K562 (cell line): ENCODE results near the gene ARL10. TPM values are rescaled to one million over a fixed set of nuclear protein-coding genes. Genes with fewer than 3 reads are reported as not detected.

Experiments
- ARID4B ChIP-seq: sonication (generic); formaldehyde crosslinking; IDR thresholded peaks from 2 replicates; pipeline ENCODE4 v1.8.0; 2022; ENCODE audit warnings: mild to moderate bottlenecking, missing genetic modification reagents
- ELF2 ChIP-seq: fragments of 250-450 bp; sonication (Bioruptor Pico); IDR thresholded peaks from 2 replicates; pipeline ENCODE4 v1.5.0; 2021; ENCODE audit warnings: mild to moderate bottlenecking
- PKNOX1 ChIP-seq: fragments of 450-650 bp; IDR thresholded peaks from 2 replicates; pipeline ENCODE4 v1.6.1; 2016
- RBM39 ChIP-seq: fragments of 200-400 bp; formaldehyde crosslinking; optimal IDR thresholded peaks from 2 replicates; pipeline ENCODE3; 2018; ENCODE audit warnings: low read depth, low read length
- SMAD2 ChIP-seq: fragments of 150-350 bp; IDR thresholded peaks from 2 replicates; pipeline ENCODE4 v1.6.1; 2014; ENCODE audit warnings: low read depth, mild to moderate bottlenecking, low read length
- STAT5B ChIP-seq: fragments of 250-450 bp; sonication (Bioruptor Pico); IDR thresholded peaks from 2 replicates; pipeline ENCODE4 v1.8.0; 2021; ENCODE audit warnings: mild to moderate bottlenecking, inconsistent platforms
- TCF15 ChIP-seq: fragments of 250-450 bp; sonication (Bioruptor Pico); IDR thresholded peaks from 2 replicates; pipeline ENCODE4 v1.8.0; 2022; ENCODE audit warnings: moderate library complexity, mild to moderate bottlenecking, inconsistent platforms
- TFE3 ChIP-seq: fragments of 450-650 bp; formaldehyde crosslinking; IDR thresholded peaks from 2 replicates; pipeline ENCODE4 v1.4.0; 2020; ENCODE audit warnings: mild to moderate bottlenecking, mixed read lengths
- THRA ChIP-seq: fragments of 450-650 bp; IDR thresholded peaks from 2 replicates; pipeline ENCODE4 v1.6.1; 2017; ENCODE audit warnings: mild to moderate bottlenecking, moderate library complexity
- ZNF263 ChIP-seq: sonication (generic); formaldehyde crosslinking; IDR thresholded peaks from 2 replicates; pipeline ENCODE4 v1.8.0; 2022; ENCODE audit warnings: mild to moderate bottlenecking, missing genetic modification reagents, borderline replicate concordance
- ZNF518B ChIP-seq: fragments of 250-450 bp; sonication (Bioruptor Pico); IDR thresholded peaks from 2 replicates; pipeline ENCODE4 v1.5.0; 2021; ENCODE audit warnings: mild to moderate bottlenecking, moderate library complexity
- polyA plus RNA-seq, 8 experiments: library from polyadenylated mRNA; depleted of rRNA in 4 of 8; stranded (reverse) in 5 of 8; unstranded in 3 of 8; fragments of >200 nt; fragmentation: Nextera tagmentation in 2 of 8; fragmentation: Illumina TruSeq in 1 of 8; extraction: Ambion mirVana in 2 of 8; extraction: Trizol in 1 of 8; gene quantifications; 2 replicates each; pipeline versions ENCODE4 v1.2.1 to v1.2.3, GENCODE V29; 2011 to 2014; ENCODE audit warnings: inconsistent platforms in 1 of 8, missing spikeins in 1 of 8
- total RNA-seq, 7 experiments: library from RNA; depleted of rRNA in 6 of 7; stranded (reverse); fragments of >200 nt in 6 of 7; fragmentation: Illumina TruSeq in 2 of 7; extraction: Trizol in 2 of 7; gene quantifications; 2 replicates each; pipeline versions ENCODE4 v1.2.1 to v1.2.3, GENCODE V29; 2011 to 2021; ENCODE audit warnings: low replicate concordance in 1 of 7
- TF ChIP-seq, protein P1 (sequence below): sonication (generic); formaldehyde crosslinking; IDR thresholded peaks from 2 replicates; pipeline ENCODE4 v1.8.0; 2023; ENCODE audit warnings: mild to moderate bottlenecking, missing genetic modification reagents

The ARL10 gene
- total and polyA plus RNA-seq, 9 of the 15 experiments (the other 6 are each of a cell fraction or from before 2014, with no cell fraction given): under 0.01 to 0.40 (median 0.34) TPM; not detected in 3

- TF ChIP-seq ZNF263 (CRISPR knock-in tag): no peak
- TF ChIP-seq, protein P1, sequence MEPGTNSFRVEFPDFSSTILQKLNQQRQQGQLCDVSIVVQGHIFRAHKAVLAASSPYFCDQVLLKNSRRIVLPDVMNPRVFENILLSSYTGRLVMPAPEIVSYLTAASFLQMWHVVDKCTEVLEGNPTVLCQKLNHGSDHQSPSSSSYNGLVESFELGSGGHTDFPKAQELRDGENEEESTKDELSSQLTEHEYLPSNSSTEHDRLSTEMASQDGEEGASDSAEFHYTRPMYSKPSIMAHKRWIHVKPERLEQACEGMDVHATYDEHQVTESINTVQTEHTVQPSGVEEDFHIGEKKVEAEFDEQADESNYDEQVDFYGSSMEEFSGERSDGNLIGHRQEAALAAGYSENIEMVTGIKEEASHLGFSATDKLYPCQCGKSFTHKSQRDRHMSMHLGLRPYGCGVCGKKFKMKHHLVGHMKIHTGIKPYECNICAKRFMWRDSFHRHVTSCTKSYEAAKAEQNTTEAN (CRISPR knock-in tag): 0 out of 2 replicates have a peak, but pooled peaks have one; percentile 17
- peak; percentile 29 for TF ChIP-seq RBM39
- no peak for TF ChIP-seq TCF15 (CRISPR knock-in tag)
- no peak for TF ChIP-seq STAT5B (CRISPR knock-in tag)
- peak; percentile 99 for TF ChIP-seq ARID4B (CRISPR knock-in tag)
- TF ChIP-seq TFE3 (CRISPR knock-in tag): no peak
- peak; percentile 89 for TF ChIP-seq ELF2 (CRISPR knock-in tag)
- TF ChIP-seq THRA: no peak
- no peak for TF ChIP-seq ZNF518B
- no peak for TF ChIP-seq SMAD2
- peak; percentile 69; the same call in 1 of the 2 replicates for TF ChIP-seq PKNOX1
Observed at GRCh38 chr5:176388444-176389134, 23.3 kb downstream of the ARL10 start, which contains the start of the genes HIGD2A and NOP16 (continued).
